SJCRH30 (cell line): Measurements from ENCODE around the gene GTF2IRD1. TPM values are rescaled to one million over a fixed set of nuclear protein-coding genes. Genes with fewer than 3 reads are reported as not detected.

ENCODE experiments used
- DNase-seq, 2 experiments: peaks; one replicate each; pipeline ENCODE4 v3.0.0-alpha.2; 2015 to 2020
- H3K27ac ChIP-seq: fragments of 250-450 bp; sonication (Bioruptor Pico); 2 replicates; pipeline ENCODE4 v1.5.1; 2020; ENCODE audit warnings: mild to moderate bottlenecking, moderate library complexity
- H3K27me3 ChIP-seq: fragments of 250-450 bp; sonication (Bioruptor Pico); 2 replicates; pipeline ENCODE4 v1.5.1; 2020; ENCODE audit warnings: mild to moderate bottlenecking, moderate library complexity
- H3K36me3 ChIP-seq: fragments of 250-450 bp; sonication (Bioruptor Pico); 2 replicates; pipeline ENCODE4 v1.5.1; 2020; ENCODE audit warnings: mild to moderate bottlenecking, moderate library complexity
- H3K4me1 ChIP-seq: fragments of 250-450 bp; sonication (Bioruptor Pico); 2 replicates; pipeline ENCODE4 v1.5.1; 2020; ENCODE audit warnings: mild to moderate bottlenecking, moderate library complexity
- H3K4me3 ChIP-seq: fragments of 250-450 bp; sonication (Bioruptor Pico); 2 replicates; pipeline ENCODE4 v1.5.1; 2020; ENCODE audit warnings: mild to moderate bottlenecking, moderate library complexity
- H3K9me3 ChIP-seq: fragments of 250-450 bp; sonication (Bioruptor Pico); replicated peaks from 2 replicates; pipeline ENCODE4 v1.5.1; 2020; ENCODE audit warnings: mild to moderate bottlenecking, moderate library complexity
- total RNA-seq: library from RNA; depleted of rRNA; stranded (reverse); fragments of >200 nt; shearing (Covaris generic); gene quantifications from 2 replicates; pipeline ENCODE4 v1.2.3, GENCODE V29; 2014

GTF2IRD1 gene
- total RNA-seq, 1 experiment from 2014 or later = 49.3 TPM

- H3K27ac ChIP-seq = no peak overlapping the region
Measured at GRCh38 chr7:74606101-74606908, 152.6 kb downstream of the GTF2IRD1 start.

GRCh38 chr7:74606909-74607510, 153.3 kb downstream of the GTF2IRD1 start:
- H3K4me3 ChIP-seq = peak overlapping the region; percentile 29; the same call in 1 of the 2 replicates
- no peak overlapping the region for H3K27ac ChIP-seq
- no peaks in the 10 kb centered on the region for H3K9me3 ChIP-seq

More at GRCh38 chr7:74606101-74606908, 152.6 kb downstream of the GTF2IRD1 start:
- peak overlapping the region; percentile 29 for H3K4me3 ChIP-seq
- no peaks in the 10 kb centered on the region for H3K9me3 ChIP-seq
- no peaks in the 10 kb centered on the region for H3K27me3 ChIP-seq
- DNase-seq = no peak
- no peaks in the 10 kb centered on the region for H3K4me1 ChIP-seq
- peaks cover 6% of the 10 kb centered on the region for H3K36me3 ChIP-seq

GRCh38 chr7:74612015-74612829, 158.5 kb downstream of the GTF2IRD1 start:
- H3K9me3 ChIP-seq = no peaks in the 10 kb centered on the region
- no peaks in the 10 kb centered on the region for H3K36me3 ChIP-seq
- H3K4me3 ChIP-seq = no peak overlapping the region
- H3K27ac ChIP-seq = no peak overlapping the region
- peaks cover 8% of the 10 kb centered on the region; the same call in 1 of the 2 replicates for H3K4me1 ChIP-seq
- DNase-seq = peak; percentile 62 to 73
- no peaks in the 10 kb centered on the region for H3K27me3 ChIP-seq

More at GRCh38 chr7:74606909-74607510, 153.3 kb downstream of the GTF2IRD1 start:
- Histone ChIP-seq H3K36me3 (peaks cover 3% of the 10 kb centered on the region), H3K4me1 (no peaks in the 10 kb centered on the region), H3K27me3 (no peaks in the 10 kb centered on the region)
- no peak for DNase-seq

DNA sequence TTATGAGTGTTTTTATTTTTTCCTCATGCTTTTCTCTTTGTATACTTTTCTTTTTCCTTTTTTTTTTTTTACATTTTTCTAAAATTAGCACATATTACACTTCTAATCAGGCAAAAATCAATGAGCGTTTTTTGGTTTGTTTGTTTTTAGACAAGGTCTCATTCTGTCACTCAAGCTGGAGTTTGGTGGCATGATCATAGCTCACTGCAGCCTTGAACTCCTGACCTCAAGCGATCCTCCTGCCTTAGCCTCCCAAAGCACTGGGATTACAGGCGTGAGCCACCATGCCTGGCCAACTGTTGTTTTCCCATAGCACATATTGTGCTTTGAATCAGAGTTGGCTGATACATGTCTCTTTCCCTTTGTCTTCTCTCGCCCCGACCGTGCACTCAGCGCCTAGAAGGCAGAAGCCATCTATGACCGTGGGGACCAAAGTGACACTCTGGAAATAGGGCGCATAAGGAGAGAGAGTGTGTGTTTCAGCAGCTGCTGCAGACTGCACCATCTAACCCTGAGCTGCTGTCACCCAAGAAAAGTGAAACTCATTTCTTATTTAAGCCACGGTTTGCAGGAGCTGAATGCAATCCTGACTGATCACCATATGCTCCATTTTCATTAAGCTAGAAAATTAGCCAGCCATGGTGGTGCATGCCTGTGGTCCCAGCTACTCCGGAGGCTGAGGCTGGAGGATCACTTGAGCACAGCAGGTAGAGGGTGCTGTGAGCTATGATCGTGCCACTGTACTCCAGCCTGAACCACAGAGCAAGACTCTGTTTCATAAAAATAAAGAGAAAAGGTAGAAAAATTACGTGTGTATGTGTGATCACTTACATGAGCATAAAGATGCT, 162.5 kb downstream of the GTF2IRD1 start:
- Histone ChIP-seq H3K27me3 (no peaks in the 10 kb centered on the region), H3K4me3 (no peak overlapping the region), H3K36me3 (no peaks in the 10 kb centered on the region), H3K9me3 (no peaks in the 10 kb centered on the region), H3K4me1 (peaks cover 20% of the 10 kb centered on the region; the same call in 1 of the 2 replicates), H3K27ac (no peak overlapping the region)
- no peak for DNase-seq

GRCh38 chr7:74617180-74617744, 163.6 kb downstream of the GTF2IRD1 start:
- peak; percentile 68 to 73 for DNase-seq
- Histone ChIP-seq H3K27me3 (no peaks in the 10 kb centered on the region), H3K4me1 (peaks cover 20% of the 10 kb centered on the region; the same call in 1 of the 2 replicates), H3K9me3 (no peaks in the 10 kb centered on the region), H3K4me3 (peak overlapping the region; percentile 3; the same call in 1 of the 2 replicates), H3K36me3 (no peaks in the 10 kb centered on the region), H3K27ac (peak overlapping the region; percentile 2; the same call in 1 of the 2 replicates)

DNA sequence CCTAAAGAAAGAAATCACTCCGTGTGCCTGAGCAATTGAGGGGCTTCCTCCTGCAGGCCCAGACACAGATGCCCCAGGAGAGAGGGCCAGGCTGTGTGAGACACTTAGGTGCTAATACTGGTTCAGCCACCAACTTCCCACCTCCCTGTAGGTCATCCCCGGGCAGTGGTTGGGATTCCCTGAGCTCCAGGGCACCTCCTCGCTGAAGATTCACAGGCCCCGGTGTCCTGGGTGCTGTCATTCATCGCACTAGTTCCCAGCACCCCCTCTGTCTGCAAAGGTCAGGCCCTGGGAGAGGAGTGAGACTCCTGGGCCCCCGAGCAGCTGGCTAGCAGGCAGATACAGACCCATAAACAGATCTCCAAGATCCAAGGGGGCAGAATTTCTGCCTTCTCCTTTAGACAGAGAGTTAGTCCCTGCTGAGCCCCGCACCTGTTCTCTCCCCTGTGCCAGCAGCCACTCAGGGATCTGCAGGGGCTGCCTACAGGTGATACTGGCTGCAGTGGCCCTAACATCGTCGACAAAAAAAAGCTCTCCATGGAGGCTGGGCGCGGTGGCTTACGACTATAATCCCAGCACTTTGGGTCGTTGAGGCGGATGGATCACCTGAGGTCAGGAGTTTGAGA, 165.6 kb downstream of the GTF2IRD1 start:
- H3K4me3 ChIP-seq = no peak overlapping the region
- H3K36me3 ChIP-seq = no peaks in the 10 kb centered on the region
- no peaks in the 10 kb centered on the region for H3K27me3 ChIP-seq
- H3K4me1 ChIP-seq = peaks cover 17% of the 10 kb centered on the region; the same call in 1 of the 2 replicates
- H3K27ac ChIP-seq = no peak overlapping the region
- DNase-seq = peak in 1 of 2 experiments; percentile 42
- no peaks in the 10 kb centered on the region for H3K9me3 ChIP-seq

- H3K9me3 ChIP-seq = no peaks in the 10 kb centered on the region
- no peaks in the 10 kb centered on the region for H3K27me3 ChIP-seq
- peaks cover 13% of the 10 kb centered on the region for H3K4me1 ChIP-seq
- no peak for DNase-seq
- H3K4me3 ChIP-seq = no peak overlapping the region
- no peak overlapping the region for H3K27ac ChIP-seq
- H3K36me3 ChIP-seq = no peaks in the 10 kb centered on the region
Measured at GRCh38 chr7:74622228-74622749, 168.6 kb downstream of the GTF2IRD1 start.

DNA sequence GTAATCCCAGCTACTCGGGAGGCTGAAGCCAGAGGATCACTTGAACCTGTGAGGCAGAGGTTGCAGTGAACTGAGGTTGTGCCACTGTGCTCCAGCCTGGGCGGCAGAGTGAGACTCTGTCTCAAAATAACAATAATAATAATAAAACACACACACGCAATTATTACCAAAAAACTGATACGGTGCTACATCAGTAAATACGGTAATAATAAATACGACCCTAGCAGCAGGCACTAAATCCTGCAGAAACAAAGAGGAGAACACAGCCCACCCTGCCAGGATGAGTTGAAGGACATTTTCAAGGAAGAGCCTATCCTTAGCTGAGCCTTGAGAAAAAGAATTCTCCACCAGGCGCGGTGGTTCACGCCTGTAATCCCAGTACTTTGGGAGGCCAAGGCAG, 169.4 kb downstream of the GTF2IRD1 start:
- Histone ChIP-seq H3K9me3 (no peaks in the 10 kb centered on the region), H3K27ac (no peak overlapping the region), H3K4me1 (peaks cover 13% of the 10 kb centered on the region), H3K36me3 (no peaks in the 10 kb centered on the region), H3K4me3 (no peak overlapping the region), H3K27me3 (no peaks in the 10 kb centered on the region)
- no peak for DNase-seq

DNA sequence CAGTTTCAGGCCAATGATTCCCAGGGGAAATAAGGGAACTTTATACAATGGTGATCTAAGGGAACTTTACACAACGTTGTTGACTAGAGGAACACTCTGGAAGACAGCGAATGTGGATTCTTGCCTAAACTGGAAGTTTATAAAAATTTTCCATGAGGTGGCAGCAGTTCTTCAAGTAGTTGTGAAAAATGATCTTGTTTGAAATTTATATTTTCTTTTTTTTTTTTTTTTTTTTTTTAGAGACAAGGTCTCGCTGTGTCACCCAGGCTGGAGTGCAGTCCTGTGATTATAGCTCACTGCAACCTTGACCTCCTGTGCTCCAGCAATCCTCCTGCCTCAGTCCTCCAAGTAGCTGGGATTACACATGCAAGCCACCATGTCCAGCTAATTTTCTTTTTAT, 171.7 kb downstream of the GTF2IRD1 start:
- Histone ChIP-seq H3K27ac (no peak overlapping the region), H3K27me3 (no peaks in the 10 kb centered on the region), H3K36me3 (no peaks in the 10 kb centered on the region), H3K4me1 (peaks cover 4% of the 10 kb centered on the region; the same call in 1 of the 2 replicates), H3K9me3 (no peaks in the 10 kb centered on the region), H3K4me3 (no peak overlapping the region)
- no peak for DNase-seq

DNA sequence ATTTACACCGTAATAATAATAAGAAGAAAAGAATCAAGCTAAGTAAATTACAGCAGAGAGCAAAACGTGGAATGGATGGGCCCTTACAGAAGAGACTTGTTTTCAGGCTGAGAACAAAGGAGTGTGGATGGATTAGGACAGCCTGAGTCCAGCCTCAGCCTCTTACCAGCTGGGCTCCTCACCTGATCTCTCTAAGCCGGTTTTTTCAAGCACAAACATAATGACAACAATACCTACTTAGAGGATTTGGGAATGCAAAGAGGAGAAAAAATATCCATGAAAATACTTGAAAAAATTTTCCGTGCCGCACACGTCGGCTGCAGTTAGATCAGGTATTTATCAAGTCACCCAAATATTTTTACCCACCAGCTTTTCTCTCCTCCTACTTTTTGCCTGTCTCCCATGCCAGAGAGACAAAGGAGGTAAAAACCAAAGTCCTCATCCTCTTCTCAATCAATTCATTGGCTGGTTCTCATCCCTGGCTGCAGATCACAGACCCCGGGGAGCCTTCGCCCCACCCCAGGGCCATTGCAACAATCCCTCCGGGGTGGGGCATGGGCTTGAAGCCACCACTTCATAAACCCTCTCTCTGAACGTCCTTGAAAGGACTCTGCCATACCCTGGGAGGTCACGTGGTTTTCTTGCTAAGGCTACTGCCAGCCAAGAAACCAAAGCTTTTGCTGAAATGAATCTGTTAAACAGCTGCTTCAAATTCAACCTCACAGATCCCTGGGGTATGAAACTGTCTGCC, 174.1 kb downstream of the GTF2IRD1 start:
- peak; percentile 86 to 92 for DNase-seq
- Histone ChIP-seq H3K9me3 (no peaks in the 10 kb centered on the region), H3K27me3 (no peaks in the 10 kb centered on the region), H3K4me3 (peak overlapping the region; percentile 34), H3K4me1 (peaks cover 4% of the 10 kb centered on the region; the same call in 1 of the 2 replicates), H3K27ac (peak overlapping the region; percentile 12; the same call in 1 of the 2 replicates), H3K36me3 (no peaks in the 10 kb centered on the region)

GRCh38 chr7:74632505-74632904, 178.8 kb downstream of the GTF2IRD1 start:
- Histone ChIP-seq H3K4me3 (no peak overlapping the region), H3K9me3 (no peaks in the 10 kb centered on the region), H3K36me3 (no peaks in the 10 kb centered on the region), H3K27me3 (no peaks in the 10 kb centered on the region), H3K4me1 (peaks cover 8% of the 10 kb centered on the region), H3K27ac (no peak overlapping the region)
- DNase-seq = no peak

DNA sequence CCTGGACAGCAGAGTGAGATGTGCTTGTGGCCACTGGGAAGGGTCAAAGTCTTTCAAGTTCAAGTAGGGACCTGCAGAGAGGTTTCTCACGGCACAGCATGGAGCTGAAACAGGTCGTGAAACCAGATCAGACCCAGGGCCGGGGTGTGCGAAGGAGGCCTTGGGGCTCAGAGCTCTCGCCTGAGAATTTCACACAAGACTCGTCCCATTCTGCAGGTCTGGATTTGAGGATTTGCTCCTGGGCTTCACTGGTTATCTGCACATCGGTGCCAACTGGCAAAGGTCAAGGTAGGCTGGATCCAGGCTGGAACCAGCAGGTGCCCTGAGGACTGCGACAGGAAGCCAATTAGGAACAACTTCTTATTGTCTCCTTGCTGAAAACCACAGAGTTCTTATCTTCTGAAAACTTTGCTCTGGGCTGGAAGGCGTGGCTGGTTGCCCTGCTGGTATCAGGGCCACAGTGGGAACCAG, 179.8 kb downstream of the GTF2IRD1 start:
- no peak for DNase-seq
- peaks cover 7% of the 10 kb centered on the region; the same call in 1 of the 2 replicates for H3K4me1 ChIP-seq
- no peak overlapping the region for H3K4me3 ChIP-seq
- H3K27me3 ChIP-seq = no peaks in the 10 kb centered on the region
- H3K27ac ChIP-seq = no peak overlapping the region
- no peaks in the 10 kb centered on the region for H3K9me3 ChIP-seq
- no peaks in the 10 kb centered on the region for H3K36me3 ChIP-seq
